HT-29 (cell line): ENCODE data around the gene GLI3. TPM values are rescaled to one million over a fixed set of nuclear protein-coding genes. Genes with fewer than 3 reads are reported as not detected.

Experiments used
- DNase-seq: peaks from one replicate; pipeline ENCODE4 v3.0.0-alpha.2; 2015; ENCODE audit warnings: low spot score
- total RNA-seq: library from RNA; depleted of rRNA; stranded (reverse); fragments of >200 nt; shearing (Covaris generic); gene quantifications from 2 replicates; pipeline ENCODE4 v1.2.3, GENCODE V29; 2014

Gene GLI3
- total RNA-seq, 1 experiment from 2014 or later: not detected

GRCh38 chr7:42035210-42035609 is 201.8 kb downstream of the GLI3 start:
- DNase-seq: no peak

GRCh38 chr7:42033480-42033879 is 203.5 kb downstream of the GLI3 start:
- no peak for DNase-seq

GRCh38 chr7:42029405-42029804 is 207.6 kb downstream of the GLI3 start:
- DNase-seq: no peak

- no peak for DNase-seq
These were observed 209.5 kb downstream of the GLI3 start for GRCh38 chr7:42027521-42027920.

- no peak for DNase-seq
These were observed 210.3 kb downstream of the GLI3 start for GRCh38 chr7:42026622-42027197.

- DNase-seq: no peak
These were observed 211.2 kb downstream of the GLI3 start for GRCh38 chr7:42025635-42026375.

GRCh38 chr7:42024537-42024936 is 212.5 kb downstream of the GLI3 start:
- DNase-seq: no peak

GRCh38 chr7:42023262-42023661 is 213.7 kb downstream of the GLI3 start:
- DNase-seq: no peak

GRCh38 chr7:42022791-42023190 is 214.2 kb downstream of the GLI3 start:
- DNase-seq: no peak

- no peak for DNase-seq
These were observed 215.0 kb downstream of the GLI3 start for GRCh38 chr7:42022056-42022455.

GRCh38 chr7:42021631-42022030 is 215.4 kb downstream of the GLI3 start:
- no peak for DNase-seq

GRCh38 chr7:42020061-42020460 is 216.9 kb downstream of the GLI3 start:
- no peak for DNase-seq

- no peak for DNase-seq
These were observed 219.5 kb downstream of the GLI3 start for GRCh38 chr7:42017349-42017986.

GRCh38 chr7:42016517-42016916 is 220.5 kb downstream of the GLI3 start:
- DNase-seq: no peak

- peak; percentile 80 for DNase-seq
These were observed 222.1 kb downstream of the GLI3 start for GRCh38 chr7:42014625-42015618.

GRCh38 chr7:42012786-42013360 is 224.1 kb downstream of the GLI3 start:
- DNase-seq: no peak

- no peak for DNase-seq
These were observed 224.7 kb downstream of the GLI3 start for GRCh38 chr7:42012313-42012712.

- no peak for DNase-seq
These were observed 225.2 kb downstream of the GLI3 start for GRCh38 chr7:42011846-42012245.

GRCh38 chr7:42010751-42011150 is 226.3 kb downstream of the GLI3 start:
- no peak for DNase-seq

GRCh38 chr7:42006801-42007513 is 230.1 kb downstream of the GLI3 start:
- no peak for DNase-seq

- no peak for DNase-seq
These were observed 234.4 kb downstream of the GLI3 start for GRCh38 chr7:42002654-42003053.
